BLaER1 (cell line): Measurements from ENCODE around the gene AATF.

Source experiments
- H3K27ac ChIP-seq: shearing (Covaris generic); formaldehyde crosslinking; 2 replicates; pipeline ENCODE4 v1.8.1; 2022
- H3K27me3 ChIP-seq: shearing (Covaris generic); formaldehyde crosslinking; 2 replicates; pipeline ENCODE4 v1.8.1; 2022
- H3K36me3 ChIP-seq: shearing (Covaris generic); formaldehyde crosslinking; 2 replicates; pipeline ENCODE4 v1.8.1; 2022
- H3K4me1 ChIP-seq: shearing (Covaris generic); formaldehyde crosslinking; 2 replicates; pipeline ENCODE4 v1.8.1; 2022
- H3K4me2 ChIP-seq: shearing (Covaris generic); formaldehyde crosslinking; 2 replicates; pipeline ENCODE4 v1.8.1; 2022
- H3K4me3 ChIP-seq: shearing (Covaris generic); formaldehyde crosslinking; 2 replicates; pipeline ENCODE4 v1.8.1; 2022
- H3K9ac ChIP-seq: shearing (Covaris generic); formaldehyde crosslinking; 2 replicates; pipeline ENCODE4 v1.8.1; 2022
- H3K9me3 ChIP-seq: shearing (Covaris generic); formaldehyde crosslinking; 2 replicates; pipeline ENCODE4 v1.8.1; 2022
- H4K20me1 ChIP-seq: shearing (Covaris generic); formaldehyde crosslinking; 2 replicates; pipeline ENCODE4 v1.8.1; 2022
- Cebpa-rat ChIP-seq: shearing (Covaris generic); IDR thresholded peaks from 2 replicates; pipeline ENCODE4 v1.8.1; 2022

Gene AATF

DNA sequence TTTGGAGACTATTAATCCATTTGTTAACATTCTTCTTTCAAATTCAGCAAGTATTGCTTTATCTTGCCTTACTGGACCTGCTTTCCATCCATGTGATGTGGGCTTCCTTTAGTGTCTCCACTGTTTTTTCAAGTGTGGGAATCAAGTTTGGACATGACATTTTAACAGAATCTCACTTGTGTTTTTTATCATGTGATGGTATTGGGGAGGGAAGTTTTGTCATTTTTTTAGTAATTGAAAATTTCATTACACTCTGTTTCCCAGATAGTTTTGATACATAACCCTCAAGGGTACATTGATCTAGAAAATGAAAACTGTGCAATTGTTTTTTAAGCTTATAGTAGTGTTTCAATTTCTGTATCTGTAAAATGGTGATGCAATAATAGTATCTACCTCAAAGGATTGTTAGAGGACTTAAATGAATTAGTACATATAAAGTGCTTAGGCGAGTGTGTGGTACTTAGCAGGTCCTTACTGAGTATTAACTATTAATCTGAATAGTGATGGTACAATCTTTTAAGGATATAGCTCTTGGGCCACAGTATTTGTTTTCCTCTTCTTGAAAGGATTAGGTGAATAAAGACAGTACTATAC is 27.3 kb downstream of the AATF start:
- Histone ChIP-seq H4K20me1 (peaks cover 100% of the 10 kb centered on the region), H3K36me3 (peaks cover 27% of the 10 kb centered on the region; the same call in 1 of the 2 replicates), H3K4me3 (no peak overlapping the region), H3K9ac (no peak overlapping the region), H3K4me2 (no peak overlapping the region), H3K4me1 (no peaks in the 10 kb centered on the region), H3K27me3 (no peaks in the 10 kb centered on the region), H3K27ac (no peak overlapping the region), H3K9me3 (no peaks in the 10 kb centered on the region)
- peak; percentile 43; the same call in 1 of the 2 replicates for TF ChIP-seq Cebpa-rat

DNA sequence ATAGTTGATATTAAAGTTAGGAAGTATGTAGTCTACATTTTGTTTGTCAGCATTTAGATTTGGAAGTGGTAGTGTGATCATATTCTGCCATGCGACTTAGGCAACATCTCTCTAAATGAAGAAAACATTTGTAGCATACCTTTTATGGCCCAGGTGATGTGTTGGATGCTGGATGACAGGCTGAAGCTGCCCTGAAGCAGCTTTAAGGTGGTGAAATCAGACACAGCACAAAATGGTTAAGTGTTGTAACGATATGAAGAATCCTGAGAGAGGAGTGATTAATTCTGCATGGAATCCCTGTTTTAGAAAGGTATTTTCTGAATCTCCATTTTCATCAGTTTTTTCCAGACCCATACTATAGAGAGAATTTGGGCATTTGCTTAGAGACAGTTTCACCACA is 28.3 kb downstream of the AATF start:
- no peak for TF ChIP-seq Cebpa-rat
- Histone ChIP-seq H4K20me1 (peaks cover 95% of the 10 kb centered on the region), H3K36me3 (peaks cover 26% of the 10 kb centered on the region)

DNA sequence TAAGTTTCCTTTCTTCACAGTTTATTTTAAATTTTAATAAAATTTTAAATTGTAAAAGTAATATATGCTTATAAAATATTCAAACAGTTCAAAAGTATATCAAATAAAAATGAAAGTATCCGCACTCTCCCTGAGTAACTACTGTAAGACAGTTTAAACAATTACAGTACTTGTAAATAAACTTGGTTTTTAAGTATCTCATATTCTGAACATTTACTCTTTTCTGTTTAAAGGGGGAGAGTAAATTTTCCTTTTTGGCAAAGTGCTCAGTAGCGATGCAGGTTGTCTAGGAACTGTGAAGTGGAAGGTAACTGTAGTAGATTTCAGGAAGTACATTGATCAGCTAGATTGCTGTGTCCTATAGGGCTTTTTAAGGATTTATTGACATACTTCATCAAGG is 28.8 kb downstream of the AATF start:
- H3K4me3 ChIP-seq = no peak overlapping the region
- H4K20me1 ChIP-seq = peaks cover 90% of the 10 kb centered on the region
- H3K9ac ChIP-seq = no peak overlapping the region
- no peak for TF ChIP-seq Cebpa-rat
- H3K4me2 ChIP-seq = no peak overlapping the region
- no peaks in the 10 kb centered on the region for H3K4me1 ChIP-seq
- H3K27ac ChIP-seq = no peak overlapping the region
- no peaks in the 10 kb centered on the region for H3K9me3 ChIP-seq
- H3K27me3 ChIP-seq = no peaks in the 10 kb centered on the region
- H3K36me3 ChIP-seq = peaks cover 28% of the 10 kb centered on the region

More for the DNA sequence above, 28.3 kb downstream of the AATF start:
- Histone ChIP-seq H3K4me3 (no peak overlapping the region), H3K4me2 (no peak overlapping the region), H3K27me3 (no peaks in the 10 kb centered on the region), H3K9me3 (no peaks in the 10 kb centered on the region), H3K4me1 (no peaks in the 10 kb centered on the region), H3K9ac (no peak overlapping the region), H3K27ac (no peak overlapping the region)

DNA sequence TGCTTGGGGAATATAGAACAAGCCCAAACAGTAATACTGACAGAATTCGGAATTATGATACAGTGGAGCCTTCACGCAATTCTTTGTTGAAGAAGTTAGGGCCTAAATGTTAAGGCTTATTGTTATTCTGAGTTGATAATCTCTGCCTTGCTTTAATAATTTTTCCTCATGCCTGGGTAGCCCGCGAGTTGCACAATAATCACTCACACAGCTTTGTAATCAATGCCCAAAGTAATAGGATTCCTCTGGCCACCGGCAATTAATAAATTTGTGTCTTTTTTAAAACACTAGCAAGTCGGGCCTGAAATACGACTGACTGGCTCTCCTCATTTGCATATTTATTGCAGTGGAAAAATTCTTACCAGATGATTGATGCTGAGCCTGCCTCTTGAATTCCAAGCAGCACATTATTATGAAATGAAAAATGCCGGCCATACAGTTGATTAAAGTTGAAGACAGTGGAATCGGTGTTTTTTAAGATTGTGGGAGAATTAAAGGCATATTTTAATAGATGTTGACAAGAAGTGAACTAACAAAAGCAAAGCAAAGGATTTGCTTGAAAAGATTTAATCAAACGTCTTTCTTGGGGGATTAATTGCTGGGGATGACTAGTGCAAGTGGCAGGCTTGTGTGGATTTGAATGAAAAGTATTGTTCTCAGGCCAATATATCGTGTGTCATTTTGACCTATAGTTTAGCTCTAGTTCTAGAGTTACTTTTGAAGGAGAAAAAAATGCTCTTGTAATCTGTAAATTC is 30.2 kb downstream of the AATF start:
- no peak overlapping the region for H3K4me2 ChIP-seq
- no peaks in the 10 kb centered on the region for H3K27me3 ChIP-seq
- no peaks in the 10 kb centered on the region for H3K4me1 ChIP-seq
- peaks cover 43% of the 10 kb centered on the region for H3K36me3 ChIP-seq
- no peak overlapping the region for H3K9ac ChIP-seq
- H4K20me1 ChIP-seq = peaks cover 76% of the 10 kb centered on the region
- H3K9me3 ChIP-seq = no peaks in the 10 kb centered on the region
- H3K4me3 ChIP-seq = no peak overlapping the region
- TF ChIP-seq Cebpa-rat = no peak
- no peak overlapping the region for H3K27ac ChIP-seq

DNA sequence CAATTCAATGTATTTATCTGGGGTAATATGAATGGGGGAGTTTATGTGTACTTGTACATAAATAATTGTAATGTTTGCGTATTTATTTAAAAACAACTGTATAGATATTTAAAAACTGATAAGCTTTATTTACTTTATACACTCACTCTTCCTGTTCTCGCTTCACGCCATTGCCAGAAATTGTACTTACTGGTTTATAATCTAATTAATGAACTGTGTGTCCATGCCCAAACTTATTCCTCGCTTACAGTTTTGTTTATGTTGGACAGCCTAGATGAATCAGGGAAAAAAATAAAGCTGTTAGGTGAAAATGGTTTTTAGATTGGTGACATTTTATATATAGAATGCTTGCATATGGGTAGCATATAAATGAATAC is 30.8 kb downstream of the AATF start:
- Histone ChIP-seq H3K4me2 (no peak overlapping the region), H3K27ac (no peak overlapping the region)

DNA sequence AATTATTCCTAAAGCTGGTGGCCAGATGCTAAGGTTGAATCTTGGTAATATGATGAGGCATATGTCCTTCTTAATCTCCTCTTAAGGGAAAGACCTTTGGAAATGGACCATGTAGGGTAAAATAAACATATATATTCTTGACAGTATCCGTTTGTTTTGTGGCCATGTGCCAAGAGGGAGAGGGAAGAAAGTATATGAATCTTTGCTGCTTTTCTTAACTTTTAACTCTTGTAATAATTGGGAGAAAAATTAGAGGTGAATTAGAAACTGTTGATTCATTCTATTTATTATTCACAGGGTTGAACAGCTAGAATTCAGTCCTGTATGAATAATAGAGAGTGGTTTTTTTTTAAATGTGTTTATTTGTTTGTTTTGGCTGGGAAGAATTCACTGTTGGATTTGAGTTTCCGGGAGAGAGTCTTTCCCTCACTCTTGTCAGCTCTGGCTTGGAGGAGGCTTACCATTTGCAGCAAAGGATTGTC is 31.6 kb downstream of the AATF start:
- Histone ChIP-seq H3K9ac (no peak overlapping the region), H3K4me2 (no peak overlapping the region), H3K4me1 (no peaks in the 10 kb centered on the region), H3K27me3 (no peaks in the 10 kb centered on the region), H4K20me1 (peaks cover 71% of the 10 kb centered on the region), H3K9me3 (no peaks in the 10 kb centered on the region), H3K4me3 (no peak overlapping the region), H3K27ac (no peak overlapping the region), H3K36me3 (peaks cover 54% of the 10 kb centered on the region)
- TF ChIP-seq Cebpa-rat = no peak

More for the DNA sequence above, 30.8 kb downstream of the AATF start:
- Histone ChIP-seq H3K27me3 (no peaks in the 10 kb centered on the region), H3K4me1 (no peaks in the 10 kb centered on the region), H3K36me3 (peaks cover 47% of the 10 kb centered on the region), H3K9me3 (no peaks in the 10 kb centered on the region), H3K9ac (no peak overlapping the region), H3K4me3 (no peak overlapping the region), H4K20me1 (peaks cover 72% of the 10 kb centered on the region)
- no peak for TF ChIP-seq Cebpa-rat

DNA sequence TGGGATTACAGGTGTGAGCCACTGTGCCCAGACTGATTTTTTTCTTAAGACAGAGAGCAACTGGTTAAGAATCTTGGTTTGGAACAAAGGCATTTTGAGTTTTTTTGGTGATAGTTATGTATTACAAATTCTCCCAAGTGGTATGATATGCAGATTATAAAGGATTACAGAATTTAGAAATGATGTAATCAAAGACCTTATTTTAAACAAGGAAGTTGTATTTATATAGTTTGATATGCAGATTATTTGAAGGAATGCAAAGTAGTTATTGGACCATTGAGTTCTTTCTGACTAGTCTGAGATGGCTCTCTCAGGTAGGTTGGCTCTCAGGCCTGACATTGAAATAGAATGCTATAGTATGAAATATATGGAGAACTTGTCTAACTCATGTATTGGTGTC is 34.9 kb downstream of the AATF start:
- Histone ChIP-seq H3K9me3 (no peaks in the 10 kb centered on the region), H3K4me1 (no peaks in the 10 kb centered on the region)
- TF ChIP-seq Cebpa-rat = no peak

DNA sequence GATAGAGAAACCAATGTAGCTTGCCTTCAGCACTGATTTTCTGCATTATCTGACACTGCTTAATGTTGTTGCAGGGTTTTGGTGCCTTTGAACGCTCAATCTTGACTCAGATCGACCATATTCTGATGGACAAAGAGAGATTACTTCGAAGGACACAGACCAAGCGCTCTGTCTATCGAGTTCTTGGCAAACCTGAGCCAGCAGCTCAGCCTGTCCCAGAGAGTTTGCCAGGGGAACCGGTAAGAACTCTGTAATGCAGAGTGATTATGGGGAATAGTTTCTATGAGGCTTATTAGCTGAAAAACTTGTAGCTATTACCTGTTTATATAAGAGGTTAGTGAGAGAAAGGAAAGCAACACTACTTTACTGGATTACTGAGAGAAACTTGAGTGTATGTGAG is 40.4 kb downstream of the AATF start:
- H4K20me1 ChIP-seq = peaks cover 45% of the 10 kb centered on the region
- H3K9me3 ChIP-seq = no peaks in the 10 kb centered on the region
- no peak overlapping the region for H3K27ac ChIP-seq
- no peaks in the 10 kb centered on the region for H3K27me3 ChIP-seq
- no peak overlapping the region for H3K4me3 ChIP-seq
- peaks cover 96% of the 10 kb centered on the region for H3K36me3 ChIP-seq
- no peak overlapping the region for H3K4me2 ChIP-seq
- TF ChIP-seq Cebpa-rat = no peak
- H3K4me1 ChIP-seq = no peaks in the 10 kb centered on the region
- H3K9ac ChIP-seq = no peak overlapping the region

More for the DNA sequence above, 34.9 kb downstream of the AATF start:
- Histone ChIP-seq H3K4me2 (no peak overlapping the region), H4K20me1 (peaks cover 57% of the 10 kb centered on the region), H3K9ac (no peak overlapping the region), H3K4me3 (no peak overlapping the region), H3K27me3 (no peaks in the 10 kb centered on the region), H3K36me3 (peaks cover 78% of the 10 kb centered on the region), H3K27ac (no peak overlapping the region)

DNA sequence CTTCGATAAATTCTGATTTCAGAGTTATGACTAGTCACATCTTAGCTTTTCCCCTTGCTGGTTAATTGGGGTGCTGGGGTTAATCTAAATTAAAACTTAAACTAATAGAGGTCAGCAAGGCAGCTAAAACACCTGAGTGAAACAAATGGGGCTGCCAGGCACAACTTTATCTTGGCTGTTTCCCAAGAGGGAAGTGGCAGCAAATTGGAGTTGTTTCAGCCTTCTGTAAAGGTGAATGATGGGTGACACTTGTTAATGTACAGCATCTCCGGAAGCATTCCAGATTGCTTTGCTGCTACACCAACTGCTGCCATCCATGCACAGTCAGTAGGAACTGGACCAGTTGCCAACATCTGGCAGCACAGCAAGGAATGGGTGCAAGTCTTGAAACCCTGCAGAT is 43.9 kb downstream of the AATF start:
- TF ChIP-seq Cebpa-rat = no peak
- H3K9ac ChIP-seq = no peak overlapping the region
- H4K20me1 ChIP-seq = peaks cover 20% of the 10 kb centered on the region
- peaks cover 97% of the 10 kb centered on the region for H3K36me3 ChIP-seq
- H3K27me3 ChIP-seq = no peaks in the 10 kb centered on the region
- peaks cover 25% of the 10 kb centered on the region for H3K9me3 ChIP-seq
- H3K4me3 ChIP-seq = no peak overlapping the region
- H3K4me2 ChIP-seq = no peak overlapping the region
- H3K27ac ChIP-seq = no peak overlapping the region
- no peaks in the 10 kb centered on the region for H3K4me1 ChIP-seq

DNA sequence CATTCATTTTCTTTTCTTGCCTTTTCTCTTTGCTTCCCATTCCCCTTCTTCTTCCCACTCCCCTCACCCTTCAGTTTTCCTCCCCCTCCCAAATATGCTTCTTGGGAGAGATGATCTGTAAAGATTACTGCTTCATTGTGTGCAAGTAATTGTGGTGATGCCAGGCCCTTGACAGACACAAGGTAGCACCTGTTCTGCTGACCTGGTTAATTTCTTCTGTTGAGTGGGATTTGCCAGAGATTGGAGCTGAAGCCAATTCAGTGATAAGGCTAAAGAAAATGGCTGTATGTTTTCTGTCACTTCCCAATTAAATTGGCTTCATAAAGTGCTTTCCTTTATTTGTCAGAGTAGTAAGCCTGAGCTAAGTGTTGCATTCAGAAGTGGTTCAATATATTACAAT is 44.5 kb downstream of the AATF start:
- peaks cover 30% of the 10 kb centered on the region for H3K9me3 ChIP-seq
- H3K4me2 ChIP-seq = no peak overlapping the region
- peaks cover 97% of the 10 kb centered on the region for H3K36me3 ChIP-seq
- no peak overlapping the region for H3K4me3 ChIP-seq
- peaks cover 18% of the 10 kb centered on the region; the same call in 1 of the 2 replicates for H4K20me1 ChIP-seq
- no peaks in the 10 kb centered on the region for H3K27me3 ChIP-seq
- no peak for TF ChIP-seq Cebpa-rat
- H3K4me1 ChIP-seq = no peaks in the 10 kb centered on the region
- H3K9ac ChIP-seq = no peak overlapping the region
- H3K27ac ChIP-seq = no peak overlapping the region
